ENCODE measurements around the gene HIVEP3.

DNA sequence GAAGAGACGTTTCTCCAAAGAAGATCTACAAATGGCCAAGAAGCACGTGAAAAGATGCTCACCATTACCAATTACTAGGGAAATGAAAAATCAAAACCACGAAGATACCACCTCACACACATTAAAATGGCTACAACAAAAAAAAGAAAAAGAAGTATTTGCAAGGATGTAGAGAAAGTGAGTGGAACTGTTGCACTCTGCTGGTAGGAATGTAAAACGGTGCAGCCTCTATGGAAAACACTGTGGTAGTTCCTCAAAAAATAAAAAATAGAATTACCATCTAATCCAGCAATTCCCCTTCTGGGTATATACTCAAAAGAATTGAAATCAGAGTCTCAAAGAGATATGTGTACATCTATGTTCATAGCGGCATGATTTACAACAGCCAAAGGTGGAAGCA is 318.8 kb downstream of the HIVEP3 start:
- TF ChIP-seq, protein P1, sequence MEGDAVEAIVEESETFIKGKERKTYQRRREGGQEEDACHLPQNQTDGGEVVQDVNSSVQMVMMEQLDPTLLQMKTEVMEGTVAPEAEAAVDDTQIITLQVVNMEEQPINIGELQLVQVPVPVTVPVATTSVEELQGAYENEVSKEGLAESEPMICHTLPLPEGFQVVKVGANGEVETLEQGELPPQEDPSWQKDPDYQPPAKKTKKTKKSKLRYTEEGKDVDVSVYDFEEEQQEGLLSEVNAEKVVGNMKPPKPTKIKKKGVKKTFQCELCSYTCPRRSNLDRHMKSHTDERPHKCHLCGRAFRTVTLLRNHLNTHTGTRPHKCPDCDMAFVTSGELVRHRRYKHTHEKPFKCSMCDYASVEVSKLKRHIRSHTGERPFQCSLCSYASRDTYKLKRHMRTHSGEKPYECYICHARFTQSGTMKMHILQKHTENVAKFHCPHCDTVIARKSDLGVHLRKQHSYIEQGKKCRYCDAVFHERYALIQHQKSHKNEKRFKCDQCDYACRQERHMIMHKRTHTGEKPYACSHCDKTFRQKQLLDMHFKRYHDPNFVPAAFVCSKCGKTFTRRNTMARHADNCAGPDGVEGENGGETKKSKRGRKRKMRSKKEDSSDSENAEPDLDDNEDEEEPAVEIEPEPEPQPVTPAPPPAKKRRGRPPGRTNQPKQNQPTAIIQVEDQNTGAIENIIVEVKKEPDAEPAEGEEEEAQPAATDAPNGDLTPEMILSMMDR (conservative IDR thresholded peaks at IDR 0.05) = peak; percentile 78
- no peak for TF ChIP-seq EZH2 (IDR thresholded peaks at IDR 0.05; ENCODE audit: low read depth)
